Forelimb muscle (tissue), 1 donor: ENCODE results near the gene ATCAY. TPM values are rescaled to one million over a fixed set of nuclear protein-coding genes. Genes with fewer than 3 reads are reported as not detected.

Experiments used
- DNase-seq: peaks from one replicate; pipeline ENCODE4 v3.0.0-alpha.2; 2013; ENCODE audit warnings: low read depth
- polyA plus RNA-seq: library from polyadenylated mRNA; unstranded; fragments of 120-200 nt; gene quantifications from one replicate; pipeline ENCODE4 v1.2.1, GENCODE V29; 2013; ENCODE audit not compliant: insufficient read length

The ATCAY gene
- polyA plus RNA-seq, result 1.2 TPM

- DNase-seq, result no peak
Measured at GRCh38 chr19:3880471-3881271, at the start of gene ATCAY. ATCAY (plus strand) TSS chr19:3880685; CDS start chr19:3885768, 5,083 bp downstream.

GRCh38 chr19:3831601-3832000 lies 48.9 kb upstream of the ATCAY start:
- no peak for DNase-seq

- no peak for DNase-seq
Measured at GRCh38 chr19:3832001-3832400, 48.5 kb upstream of the ATCAY start.

- DNase-seq, result no peak
Measured at GRCh38 chr19:3833578-3834348, 46.7 kb upstream of the ATCAY start.

GRCh38 chr19:3834349-3835054 lies 46.0 kb upstream of the ATCAY start:
- DNase-seq, result no peak

GRCh38 chr19:3835055-3835435 lies 45.4 kb upstream of the ATCAY start:
- no peak for DNase-seq

GRCh38 chr19:3836887-3837286 lies 43.6 kb upstream of the ATCAY start:
- no peak for DNase-seq

- DNase-seq, result no peak
Measured at GRCh38 chr19:3837332-3837731, 43.2 kb upstream of the ATCAY start.

GRCh38 chr19:3837922-3838321 lies 42.6 kb upstream of the ATCAY start:
- no peak for DNase-seq

- DNase-seq, result no peak
Measured at GRCh38 chr19:3838661-3839060, 41.8 kb upstream of the ATCAY start.

- DNase-seq, result no peak
Measured at GRCh38 chr19:3839941-3840340, 40.5 kb upstream of the ATCAY start.

- no peak for DNase-seq
Measured at GRCh38 chr19:3840804-3841203, 39.7 kb upstream of the ATCAY start.

- DNase-seq, result no peak
Measured at GRCh38 chr19:3842948-3843347, 37.5 kb upstream of the ATCAY start.

GRCh38 chr19:3844596-3844995 lies 35.9 kb upstream of the ATCAY start:
- no peak for DNase-seq

- no peak for DNase-seq
Measured at GRCh38 chr19:3849092-3849491, 31.4 kb upstream of the ATCAY start.

GRCh38 chr19:3849787-3850186 lies 30.7 kb upstream of the ATCAY start:
- DNase-seq, result no peak

GRCh38 chr19:3850320-3850972 lies 30.0 kb upstream of the ATCAY start:
- DNase-seq, result no peak

- no peak for DNase-seq
Measured at GRCh38 chr19:3851254-3852176, 29.0 kb upstream of the ATCAY start.

GRCh38 chr19:3852177-3852511 lies 28.3 kb upstream of the ATCAY start:
- no peak for DNase-seq

GRCh38 chr19:3852614-3853254 lies 27.8 kb upstream of the ATCAY start:
- DNase-seq, result no peak
